HepG2 (cell line): ENCODE results near the gene TMEM87B. TPM values are rescaled to one million over a fixed set of nuclear protein-coding genes. Genes with fewer than 3 reads are reported as not detected.

Experiments
- CBX2 ChIP-seq, 2 experiments: fragments of 200-600 bp in 1 of 2; sonication (generic); formaldehyde crosslinking in 1 of 2; IDR thresholded peaks; 2 replicates each; pipeline versions ENCODE4 v1.7.0 to v1.8.1; 2018 to 2022; ENCODE audit warnings: low read depth in 2 of 2, low read length in 1 of 2, mild to moderate bottlenecking in 1 of 2, missing genetic modification reagents in 1 of 2
- FOXA3 ChIP-seq: IDR thresholded peaks from 2 replicates; pipeline ENCODE4 v1.6.1; 2016; ENCODE audit warnings: missing genetic modification reagents, missing compliant biosample characterization
- FOXK1 ChIP-seq: sonication (generic); formaldehyde crosslinking; IDR thresholded peaks from 2 replicates; pipeline ENCODE4 v1.4.0; 2020; ENCODE audit warnings: low read depth, missing genetic modification reagents, borderline replicate concordance
- HNRNPH1 ChIP-seq: fragments of 200-400 bp; formaldehyde crosslinking; optimal IDR thresholded peaks from 2 replicates; pipeline ENCODE3; 2017; ENCODE audit warnings: mild to moderate bottlenecking, low read depth, low read length
- KAT7 ChIP-seq: IDR thresholded peaks from 2 replicates; pipeline ENCODE4 v1.6.1; 2018; ENCODE audit warnings: borderline replicate concordance, missing compliant biosample characterization
- MLXIP ChIP-seq: sonication (generic); formaldehyde crosslinking; IDR thresholded peaks from 2 replicates; pipeline ENCODE4 v1.9.0; 2021; ENCODE audit warnings: missing genetic modification reagents, borderline replicate concordance
- MYPOP ChIP-seq: sonication (generic); formaldehyde crosslinking; IDR thresholded peaks from 2 replicates; pipeline ENCODE4 v1.8.1; 2023; ENCODE audit warnings: mild to moderate bottlenecking, moderate library complexity, missing genetic modification reagents
- SRF ChIP-seq: IDR thresholded peaks from 2 replicates; pipeline ENCODE4 v1.6.1; 2011; ENCODE audit warnings: mild to moderate bottlenecking, low read depth, low read length, moderate library complexity
- TCF7 ChIP-seq: sonication (generic); IDR thresholded peaks from 2 replicates; pipeline ENCODE4 v1.6.1; 2016; ENCODE audit warnings: antibody characterized with exemption, low read depth
- ZGPAT ChIP-seq: IDR thresholded peaks from 2 replicates; pipeline ENCODE4 v1.6.1; 2016; ENCODE audit warnings: mild to moderate bottlenecking
- ZNF576 ChIP-seq: sonication (generic); formaldehyde crosslinking; IDR thresholded peaks from 2 replicates; pipeline ENCODE4 v1.4.0; 2020; ENCODE audit warnings: mild to moderate bottlenecking, missing genetic modification reagents
- ZNF781 ChIP-seq: sonication (generic); formaldehyde crosslinking; IDR thresholded peaks from 2 replicates; pipeline ENCODE4 v1.5.1; 2020; ENCODE audit warnings: borderline replicate concordance, mild to moderate bottlenecking, missing genetic modification reagents; ENCODE audit errors: not compliant biosample characterization
- polyA plus RNA-seq, 8 experiments: library from polyadenylated mRNA; depleted of rRNA in 3 of 8; stranded (reverse) in 7 of 8; unstranded in 1 of 8; fragments of >200 nt; fragmentation: Illumina TruSeq in 4 of 8; extraction: Trizol in 4 of 8; gene quantifications; 2 replicates each; pipeline versions ENCODE4 v1.2.1 to v1.2.3, GENCODE V29; 2011 to 2016; ENCODE audit warnings: low read depth in 4 of 8, missing spikeins in 1 of 8, mixed read lengths in 1 of 8; ENCODE audit not compliant: insufficient read depth in 1 of 8
- total RNA-seq, 5 experiments: library from RNA; depleted of rRNA; stranded (reverse); fragments of >200 nt; fragmentation: Illumina TruSeq; extraction: Trizol; gene quantifications; 2 replicates each; pipeline ENCODE4 v1.2.3, GENCODE V29; 2016; ENCODE audit warnings: low read depth in 1 of 5
- TF ChIP-seq, protein P1 (sequence below): sonication (generic); formaldehyde crosslinking; IDR thresholded peaks from 2 replicates; pipeline ENCODE4 v1.4.0; 2020; ENCODE audit warnings: missing genetic modification reagents
- TF ChIP-seq, protein P2 (sequence below): sonication (generic); formaldehyde crosslinking; IDR thresholded peaks from 2 replicates; pipeline ENCODE4 v1.9.0; 2022; ENCODE audit warnings: missing genetic modification reagents, mild to moderate bottlenecking, borderline replicate concordance
- TF ChIP-seq, protein P3 (sequence below): sonication (generic); formaldehyde crosslinking; IDR thresholded peaks from 2 replicates; pipeline ENCODE4 v1.5.1; 2020; ENCODE audit warnings: missing genetic modification reagents, mild to moderate bottlenecking, borderline replicate concordance

Gene TMEM87B
- total and polyA plus RNA-seq, 2 of the 13 experiments (the other 11 are each of a cell fraction or from before 2014, with no cell fraction given): 15.1 to 16.2 TPM

- TF ChIP-seq MYPOP (no peak), CBX2 (IDR thresholded peaks at IDR 0.05; ENCODE audit: low read depth, low read length) (no peak), CBX2 (CRISPR knock-in tag; IDR thresholded peaks at IDR 0.05; ENCODE audit: low read depth) (no peak), MLXIP (CRISPR knock-in tag) (no peak), FOXK1 (no peak), ZNF781 (CRISPR knock-in tag) (no peak), FOXA3 (no peak), TCF7 (no peak), HNRNPH1 (no peak), ZNF576 (CRISPR knock-in tag) (0 out of 2 replicates have a peak, but pooled peaks have one; percentile 25), ZGPAT (CRISPR knock-in tag) (peak; percentile 37), SRF (no peak), KAT7 (CRISPR knock-in tag) (no peak)
- TF ChIP-seq, protein P1, sequence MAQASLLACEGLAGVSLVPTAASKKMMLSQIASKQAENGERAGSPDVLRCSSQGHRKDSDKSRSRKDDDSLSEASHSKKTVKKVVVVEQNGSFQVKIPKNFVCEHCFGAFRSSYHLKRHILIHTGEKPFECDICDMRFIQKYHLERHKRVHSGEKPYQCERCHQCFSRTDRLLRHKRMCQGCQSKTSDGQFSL (CRISPR knock-in tag): no peak
- TF ChIP-seq, protein P2, sequence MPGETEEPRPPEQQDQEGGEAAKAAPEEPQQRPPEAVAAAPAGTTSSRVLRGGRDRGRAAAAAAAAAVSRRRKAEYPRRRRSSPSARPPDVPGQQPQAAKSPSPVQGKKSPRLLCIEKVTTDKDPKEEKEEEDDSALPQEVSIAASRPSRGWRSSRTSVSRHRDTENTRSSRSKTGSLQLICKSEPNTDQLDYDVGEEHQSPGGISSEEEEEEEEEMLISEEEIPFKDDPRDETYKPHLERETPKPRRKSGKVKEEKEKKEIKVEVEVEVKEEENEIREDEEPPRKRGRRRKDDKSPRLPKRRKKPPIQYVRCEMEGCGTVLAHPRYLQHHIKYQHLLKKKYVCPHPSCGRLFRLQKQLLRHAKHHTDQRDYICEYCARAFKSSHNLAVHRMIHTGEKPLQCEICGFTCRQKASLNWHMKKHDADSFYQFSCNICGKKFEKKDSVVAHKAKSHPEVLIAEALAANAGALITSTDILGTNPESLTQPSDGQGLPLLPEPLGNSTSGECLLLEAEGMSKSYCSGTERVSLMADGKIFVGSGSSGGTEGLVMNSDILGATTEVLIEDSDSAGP (CRISPR knock-in tag): peak; percentile 98
- TF ChIP-seq, protein P3, sequence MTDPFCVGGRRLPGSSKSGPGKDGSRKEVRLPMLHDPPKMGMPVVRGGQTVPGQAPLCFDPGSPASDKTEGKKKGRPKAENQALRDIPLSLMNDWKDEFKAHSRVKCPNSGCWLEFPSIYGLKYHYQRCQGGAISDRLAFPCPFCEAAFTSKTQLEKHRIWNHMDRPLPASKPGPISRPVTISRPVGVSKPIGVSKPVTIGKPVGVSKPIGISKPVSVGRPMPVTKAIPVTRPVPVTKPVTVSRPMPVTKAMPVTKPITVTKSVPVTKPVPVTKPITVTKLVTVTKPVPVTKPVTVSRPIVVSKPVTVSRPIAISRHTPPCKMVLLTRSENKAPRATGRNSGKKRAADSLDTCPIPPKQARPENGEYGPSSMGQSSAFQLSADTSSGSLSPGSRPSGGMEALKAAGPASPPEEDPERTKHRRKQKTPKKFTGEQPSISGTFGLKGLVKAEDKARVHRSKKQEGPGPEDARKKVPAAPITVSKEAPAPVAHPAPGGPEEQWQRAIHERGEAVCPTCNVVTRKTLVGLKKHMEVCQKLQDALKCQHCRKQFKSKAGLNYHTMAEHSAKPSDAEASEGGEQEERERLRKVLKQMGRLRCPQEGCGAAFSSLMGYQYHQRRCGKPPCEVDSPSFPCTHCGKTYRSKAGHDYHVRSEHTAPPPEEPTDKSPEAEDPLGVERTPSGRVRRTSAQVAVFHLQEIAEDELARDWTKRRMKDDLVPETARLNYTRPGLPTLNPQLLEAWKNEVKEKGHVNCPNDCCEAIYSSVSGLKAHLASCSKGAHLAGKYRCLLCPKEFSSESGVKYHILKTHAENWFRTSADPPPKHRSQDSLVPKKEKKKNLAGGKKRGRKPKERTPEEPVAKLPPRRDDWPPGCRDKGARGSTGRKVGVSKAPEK (CRISPR knock-in tag): peak; percentile 93; the same call in 1 of the 2 replicates
These were observed 82.6 kb downstream of the TMEM87B start (continued) for GRCh38 chr2:112137516-112138158.
